CD14-positive monocyte (primary cell): ENCODE results near the gene EPS15. TPM values are rescaled to one million over a fixed set of nuclear protein-coding genes. Genes with fewer than 3 reads are reported as not detected.

Source experiments
- DNase-seq, 3 donors: peaks; one replicate each; pipeline ENCODE4 v3.0.0-alpha.2; 2011 to 2022
- H2AFZ ChIP-seq: 2 replicates; pipeline ENCODE4 v1.6.0; 2012; ENCODE audit warnings: mild to moderate bottlenecking, low read depth, low read length, inconsistent platforms; ENCODE audit not compliant: insufficient read depth, poor library complexity, severe bottlenecking
- H3K27ac ChIP-seq, 2 donors: 1 replicate in 1 of 2; 2 replicates in 1 of 2; pipeline ENCODE4 v1.5.1; 2012 to 2013; ENCODE audit warnings: low read length in 2 of 2, control low read depth in 1 of 2, inconsistent platforms in 1 of 2, low read depth in 1 of 2, mild to moderate bottlenecking in 1 of 2
- H3K27me3 ChIP-seq, 2 donors: one replicate each; pipeline versions ENCODE4 v1.6.0 to v1.6.1; 2011 to 2013; ENCODE audit warnings: low read length in 2 of 2; ENCODE audit not compliant: control insufficient read depth in 2 of 2, insufficient read depth in 2 of 2
- H3K36me3 ChIP-seq, 2 donors: replicated peaks in 1 of 2; 1 replicate in 1 of 2; 2 replicates in 1 of 2; pipeline versions ENCODE4 v1.5.1 to v1.6.1; 2012 to 2013; ENCODE audit warnings: low read length in 2 of 2, control low read depth in 1 of 2, inconsistent platforms in 1 of 2, mild to moderate bottlenecking in 1 of 2; ENCODE audit not compliant: insufficient read depth in 2 of 2, control insufficient read depth in 1 of 2
- H3K4me1 ChIP-seq, 2 donors: 1 replicate in 1 of 2; 2 replicates in 1 of 2; pipeline versions ENCODE4 v1.5.1 to v1.6.1; 2012 to 2013; ENCODE audit warnings: low read length in 2 of 2, control low read depth in 1 of 2, inconsistent platforms in 1 of 2, mild to moderate bottlenecking in 1 of 2, moderate library complexity in 1 of 2; ENCODE audit not compliant: insufficient read depth in 2 of 2, control insufficient read depth in 1 of 2
- H3K4me2 ChIP-seq: replicated peaks from 2 replicates; pipeline ENCODE3; 2012; ENCODE audit warnings: low read length, moderate library complexity, mild to moderate bottlenecking; ENCODE audit not compliant: poor library complexity, severe bottlenecking; ENCODE audit errors: extremely low read depth
- H3K4me3 ChIP-seq, 3 experiments: fragments of 200-600 bp in 1 of 3; sonication (generic) in 1 of 3; replicated peaks in 1 of 3; 1 replicate in 2 of 3; 2 replicates in 1 of 3; pipeline ENCODE4 v1.5.1; 2011 to 2013; ENCODE audit warnings: low read length in 3 of 3, mild to moderate bottlenecking in 3 of 3, control low read depth in 2 of 3, low read depth in 2 of 3, inconsistent platforms in 1 of 3, moderate library complexity in 1 of 3
- H3K79me2 ChIP-seq: 2 replicates; pipeline ENCODE4 v1.6.0; 2012; ENCODE audit warnings: mild to moderate bottlenecking, control low read depth, inconsistent platforms, low read length, moderate library complexity; ENCODE audit not compliant: insufficient read depth
- H3K9ac ChIP-seq: 2 replicates; pipeline ENCODE4 v1.6.0; 2017; ENCODE audit warnings: low read length, mild to moderate bottlenecking; ENCODE audit not compliant: insufficient read depth, poor library complexity, severe bottlenecking
- H3K9me3 ChIP-seq, 2 donors: replicated peaks in 1 of 2; 1 replicate in 1 of 2; 2 replicates in 1 of 2; pipeline versions ENCODE4 v1.5.1 to v1.6.1; 2012 to 2013; ENCODE audit warnings: low read length in 2 of 2, control low read depth in 1 of 2; ENCODE audit not compliant: control insufficient read depth in 1 of 2, insufficient read depth in 1 of 2
- H4K20me1 ChIP-seq: 2 replicates; pipeline ENCODE4 v1.6.0; 2012; ENCODE audit warnings: mild to moderate bottlenecking, low read length, control low read depth, moderate library complexity; ENCODE audit not compliant: insufficient read depth
- H3K27ac Mint-ChIP-seq, 7 donors: one replicate each; pipeline ENCODE4 v1.8.0; 2020; ENCODE audit warnings: mild to moderate bottlenecking in 7 of 7, mixed read lengths in 7 of 7, moderate library complexity in 6 of 7, inconsistent platforms in 2 of 7
- H3K27me3 Mint-ChIP-seq, 3 donors: one replicate each; pipeline ENCODE4 v1.8.0; 2021 to 2022; ENCODE audit warnings: low read depth in 3 of 3, mild to moderate bottlenecking in 3 of 3, mixed read lengths in 3 of 3, moderate library complexity in 3 of 3, inconsistent platforms in 1 of 3
- H3K36me3 Mint-ChIP-seq, 2 donors: one replicate each; pipeline ENCODE4 v1.8.0; 2020; ENCODE audit warnings: mixed read lengths in 2 of 2, inconsistent platforms in 1 of 2, mild to moderate bottlenecking in 1 of 2
- H3K4me1 Mint-ChIP-seq: one replicate; pipeline ENCODE4 v1.8.0; 2020; ENCODE audit warnings: mild to moderate bottlenecking, mixed read lengths
- H3K4me3 Mint-ChIP-seq, 2 donors: one replicate each; pipeline ENCODE4 v1.8.0; 2020; ENCODE audit warnings: mild to moderate bottlenecking in 2 of 2, mixed read lengths in 2 of 2, moderate library complexity in 1 of 2
- H3K9me3 Mint-ChIP-seq, 7 donors: one replicate each; pipeline ENCODE4 v1.8.0; 2020 to 2022; ENCODE audit warnings: mixed read lengths in 7 of 7, mild to moderate bottlenecking in 6 of 7, moderate library complexity in 6 of 7, inconsistent platforms in 2 of 7
- CTCF ChIP-seq: fragments of 200-600 bp; IDR thresholded peaks from one replicate; pipeline ENCODE4 v1.8.0; 2022; ENCODE audit warnings: antibody characterized with exemption, mild to moderate bottlenecking
- WGBS: methylation state at CpG from one replicate; pipeline ENCODE4 v1.1.5; 2013; ENCODE audit warnings: missing lambda C conversion rate; ENCODE audit not compliant: insufficient coverage; 5-methylcytosine and 5-hydroxymethylcytosine counted together
- intact Hi-C, 2 donors: fragments of 100-400 bp; cut with micrococcal nuclease; formaldehyde crosslinking; loops; one replicate each; pipeline versions ENCODE4 v1.15.0 to v1.15.1; 2023
- polyA plus RNA-seq, 3 donors: library from polyadenylated mRNA; depleted of rRNA in 1 of 3; unstranded in 2 of 3; stranded (reverse) in 1 of 3; fragments of 300-500 nt in 2 of 3; fragments of >200 nt in 1 of 3; fragmentation: Illumina TruSeq in 2 of 3; gene quantifications; 1 replicate in 2 of 3; 2 replicates in 1 of 3; pipeline ENCODE4 v1.2.3, GENCODE V29; 2012 to 2021

EPS15 gene
- polyA plus RNA-seq, 3 donors: 26.7 to 53.6 (median 36.4) TPM

DNA sequence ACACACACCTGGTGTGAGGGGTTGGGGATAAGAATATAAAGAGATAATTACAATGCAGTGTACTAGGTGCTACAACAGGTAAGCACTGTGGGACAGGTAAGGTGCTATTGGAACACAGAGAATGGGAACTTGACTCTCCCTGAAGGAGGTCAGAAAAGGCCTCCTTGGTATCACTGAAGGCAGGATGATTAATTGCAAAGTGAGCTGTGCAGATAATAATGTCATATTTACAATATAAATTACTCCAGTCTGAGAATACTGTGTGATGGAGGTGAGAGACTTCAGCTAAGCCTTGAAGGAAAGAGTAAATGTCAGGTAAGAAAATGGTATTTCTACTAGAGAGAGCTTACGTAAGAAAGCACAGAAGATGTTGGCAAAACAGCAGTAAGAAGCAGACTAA lies 91.6 kb downstream of the EPS15 start:
- peaks cover 0 to 10% (median 0%) of the 10 kb centered on the region in 7 donors for H3K9me3 Mint-ChIP-seq
- Histone ChIP-seq H3K27me3 (no peaks in the 10 kb centered on the region), H4K20me1 (no peaks in the 10 kb centered on the region), H3K9me3 (peaks cover 0 to 7% of the 10 kb centered on the region in 2 donors), H3K9ac (no peak overlapping the region), H3K4me3 (no peak overlapping the region), H3K4me2 (no peak overlapping the region), H3K36me3 (peaks cover 38 to 84% of the 10 kb centered on the region in 2 donors), H3K4me1 (no peaks in the 10 kb centered on the region), H2AFZ (no peak overlapping the region), H3K27ac (no peak overlapping the region), H3K79me2 (no peaks in the 10 kb centered on the region)
- H3K4me3 Mint-ChIP-seq: no peak overlapping the region
- intact Hi-C loops: no loop called here
- no peaks in the 10 kb centered on the region for H3K4me1 Mint-ChIP-seq
- H3K27ac Mint-ChIP-seq: no peak overlapping the region
- no peak for TF ChIP-seq CTCF
- WGBS: no CpG with 5 or more reads among the region's 1 CpG
- H3K36me3 Mint-ChIP-seq: peaks cover 52 to 74% of the 10 kb centered on the region in 2 donors
- H3K27me3 Mint-ChIP-seq: no peaks in the 10 kb centered on the region
- no peak for DNase-seq

DNA sequence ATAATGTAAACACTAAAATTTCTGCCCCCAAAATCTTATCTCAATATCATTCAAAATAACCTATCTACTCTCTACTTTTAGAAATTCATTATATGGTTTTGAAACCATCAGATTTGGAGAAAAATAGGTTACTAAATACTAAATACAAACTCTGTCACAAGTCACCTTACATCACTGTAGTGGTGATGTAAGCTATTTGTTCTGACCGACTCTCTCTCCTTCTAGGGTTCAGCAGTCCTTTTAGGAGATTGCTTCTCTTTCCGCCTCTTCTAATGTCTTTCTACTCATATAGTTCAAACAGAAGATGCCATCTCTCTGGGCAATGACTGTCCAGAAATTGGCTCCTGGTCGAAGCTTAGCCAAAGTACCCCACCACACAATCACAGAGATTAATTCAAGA lies 93.1 kb downstream of the EPS15 start:
- no peaks in the 10 kb centered on the region for H3K27me3 Mint-ChIP-seq

More for the DNA sequence above, 93.1 kb downstream of the EPS15 start:
- WGBS: no CpG with 5 or more reads among the region's 3 CpGs
- Mint-ChIP-seq H3K4me3 (no peak overlapping the region), H3K4me1 (no peaks in the 10 kb centered on the region), H3K9me3 (peaks cover 0 to 10% (median 0%) of the 10 kb centered on the region in 7 donors), H3K36me3 (peaks cover 58 to 75% of the 10 kb centered on the region in 2 donors), H3K27ac (no peak overlapping the region)
- Histone ChIP-seq H3K27me3 (no peaks in the 10 kb centered on the region), H3K79me2 (no peaks in the 10 kb centered on the region), H3K9me3 (peaks cover 0 to 7% of the 10 kb centered on the region in 2 donors), H3K4me1 (no peaks in the 10 kb centered on the region), H2AFZ (no peak overlapping the region), H3K9ac (no peak overlapping the region), H3K4me3 (no peak overlapping the region), H3K27ac (no peak overlapping the region), H3K36me3 (peaks cover 36 to 85% of the 10 kb centered on the region in 2 donors), H4K20me1 (peaks cover under 1% of the 10 kb centered on the region), H3K4me2 (no peak overlapping the region)
- no peak for TF ChIP-seq CTCF
- intact Hi-C loops: no loop called here
- no peak for DNase-seq
